ENCODE results near the gene MRGPRG.

The MRGPRG gene

DNA sequence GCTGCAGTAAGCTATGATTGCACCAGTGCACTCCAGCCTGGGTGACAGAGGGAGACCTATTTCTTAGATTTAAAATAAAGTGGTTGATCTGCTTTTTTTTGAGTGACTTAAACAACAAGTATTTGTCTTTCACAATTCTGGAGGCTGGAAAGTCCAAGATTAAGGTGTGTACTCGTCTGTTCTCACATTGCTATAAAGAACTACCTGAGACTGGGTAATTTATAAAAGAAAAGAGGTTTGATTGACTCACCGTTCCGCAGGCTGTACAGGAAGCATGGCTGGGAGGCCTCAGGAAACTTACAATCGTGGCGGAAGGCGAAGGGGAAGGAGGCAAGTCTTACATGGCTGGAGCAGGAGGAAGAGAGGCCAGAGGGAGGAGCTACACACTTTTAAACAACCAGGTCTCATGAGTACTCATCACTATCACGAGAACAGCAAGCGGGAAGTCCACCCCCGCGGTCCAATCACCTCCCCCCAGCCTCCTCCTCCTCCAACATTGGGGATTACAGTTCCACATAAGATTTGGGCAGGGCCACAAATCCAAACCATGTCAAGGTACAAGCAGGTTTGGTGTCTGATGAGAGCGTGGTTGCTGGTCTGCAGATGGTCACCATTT is 33.8 kb downstream of the MRGPRG start:
- TF ChIP-seq TAF1 (IDR thresholded peaks at IDR 0.05; ENCODE audit: borderline replicate concordance, low read depth, low read length): no peak
- no peak for TF ChIP-seq POLR2A (IDR thresholded peaks at IDR 0.05; ENCODE audit: low read depth, low read length)
- TF ChIP-seq POLR2AphosphoS5 (IDR thresholded peaks at IDR 0.05; ENCODE audit: low read depth, low read length): no peak
- DNase-seq (ENCODE audit: insufficient read length): no peak
- no peak for FAIRE-seq

DNA sequence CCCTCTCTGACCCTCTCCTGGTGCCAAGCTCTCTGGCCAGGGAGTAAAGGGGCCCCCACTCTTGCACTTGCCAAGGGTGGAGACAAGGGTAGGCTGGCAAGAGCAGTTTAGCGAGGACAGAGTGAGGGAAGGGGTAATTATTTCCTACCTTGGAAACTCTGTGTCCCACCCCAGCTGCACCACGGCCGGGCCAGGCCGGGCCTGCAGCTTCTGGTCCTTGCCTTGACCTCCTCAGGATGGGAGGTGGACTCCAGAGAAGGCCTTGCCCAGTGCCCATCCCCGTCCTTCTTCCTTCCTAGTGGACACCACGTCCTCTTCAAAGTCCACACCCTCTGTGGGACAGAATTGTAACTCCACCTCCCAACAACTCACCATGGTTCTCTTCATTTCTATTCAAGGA is 35.1 kb downstream of the MRGPRG start:
- DNase-seq (ENCODE audit: insufficient read length) (no peak), FAIRE-seq (no peak)
- no peak for TF ChIP-seq POLR2A (IDR thresholded peaks at IDR 0.05; ENCODE audit: low read depth, low read length)
- no peak for TF ChIP-seq POLR2AphosphoS5 (IDR thresholded peaks at IDR 0.05; ENCODE audit: low read depth, low read length)
- TF ChIP-seq TAF1 (IDR thresholded peaks at IDR 0.05; ENCODE audit: borderline replicate concordance, low read depth, low read length): no peak

DNA sequence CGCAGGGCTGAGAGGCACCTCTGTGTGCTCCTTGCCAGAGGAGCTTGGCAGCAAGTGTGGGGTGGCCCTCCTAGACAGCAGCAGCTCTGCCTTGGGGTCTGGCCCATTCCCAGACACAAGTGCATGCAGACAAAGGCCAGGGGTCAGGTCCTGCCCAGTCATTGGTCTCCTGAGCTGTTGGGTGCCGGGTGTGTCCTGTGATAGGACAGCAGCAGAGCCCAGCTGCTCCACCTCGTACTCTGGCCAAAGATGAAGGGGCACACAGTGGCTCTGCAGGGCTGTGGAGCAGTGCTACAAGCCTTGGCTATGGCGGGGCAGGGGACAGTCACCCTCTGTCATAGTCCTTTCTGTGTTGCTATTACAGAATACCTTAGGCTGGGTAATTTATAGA is 36.2 kb downstream of the MRGPRG start:
- FAIRE-seq: no peak
- TF ChIP-seq POLR2A (IDR thresholded peaks at IDR 0.05; ENCODE audit: low read depth, low read length): no peak
- no peak for TF ChIP-seq POLR2AphosphoS5 (IDR thresholded peaks at IDR 0.05; ENCODE audit: low read depth, low read length)
- TF ChIP-seq TAF1 (IDR thresholded peaks at IDR 0.05; ENCODE audit: borderline replicate concordance, low read depth, low read length): no peak

DNA sequence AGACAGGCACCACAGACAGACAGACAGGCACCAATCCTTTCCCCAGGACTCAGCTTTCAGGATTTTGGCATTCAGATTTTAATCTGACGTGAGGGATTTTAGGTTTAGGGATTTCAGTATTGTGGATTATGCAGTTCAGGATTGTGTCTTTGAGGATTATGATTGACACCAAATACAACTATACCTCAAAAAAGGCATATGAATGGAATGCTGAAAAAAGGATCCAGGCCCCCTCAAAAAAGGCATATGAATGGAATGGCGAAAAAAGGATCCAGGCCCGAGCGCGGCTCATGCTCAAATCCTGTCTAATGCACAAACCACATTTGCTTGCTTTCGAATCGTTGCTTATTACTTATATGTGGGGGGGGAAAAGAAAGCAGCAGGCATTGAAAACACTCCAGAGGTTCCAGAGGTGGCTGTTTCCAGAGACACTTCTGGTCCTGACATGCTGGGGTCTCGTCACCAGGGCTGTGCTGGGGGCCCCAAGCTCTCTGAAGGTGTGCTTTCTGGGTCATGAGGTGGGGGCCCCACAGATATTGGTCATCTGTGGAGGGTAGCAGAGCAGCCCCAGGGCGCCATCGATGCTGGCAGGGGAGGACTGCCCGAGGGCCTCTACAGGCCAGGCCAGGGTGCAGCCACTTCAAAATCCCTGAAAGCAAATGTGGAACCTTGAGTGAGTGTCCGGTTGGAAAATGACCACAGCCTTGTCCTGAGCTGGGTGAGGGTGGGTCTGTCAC is 36.7 kb downstream of the MRGPRG start:
- DNase-seq (ENCODE audit: insufficient read length) (no peak), FAIRE-seq (peak; percentile 30)
- TF ChIP-seq POLR2AphosphoS5 (IDR thresholded peaks at IDR 0.05; ENCODE audit: low read depth, low read length) (no peak), TAF1 (IDR thresholded peaks at IDR 0.05; ENCODE audit: borderline replicate concordance, low read depth, low read length) (no peak), POLR2A (IDR thresholded peaks at IDR 0.05; ENCODE audit: low read depth, low read length) (no peak)

More for the DNA sequence above, 36.2 kb downstream of the MRGPRG start:
- no peak for DNase-seq (ENCODE audit: insufficient read length)

DNA sequence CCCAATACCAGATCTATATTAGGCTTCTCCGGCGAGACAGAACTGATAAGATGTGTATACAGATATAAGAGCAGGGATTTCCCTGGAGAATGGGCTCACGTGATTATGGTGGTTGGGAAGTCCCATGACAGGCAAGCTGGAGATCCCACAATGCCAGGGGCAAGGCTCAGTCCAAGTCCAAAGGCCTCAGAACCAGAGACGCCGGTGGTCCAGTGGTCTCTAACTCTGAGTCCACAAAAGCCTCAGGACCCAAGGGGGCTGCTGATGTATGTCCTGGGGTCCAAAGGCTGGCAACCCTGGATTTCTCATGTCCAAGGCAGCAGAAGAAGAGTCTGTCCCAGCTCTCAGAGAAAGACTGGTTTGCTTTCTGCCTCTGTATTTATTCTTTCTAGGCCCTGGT is 37.7 kb downstream of the MRGPRG start:
- DNase-seq (ENCODE audit: insufficient read length) (no peak), FAIRE-seq (no peak)
- TF ChIP-seq TAF1 (IDR thresholded peaks at IDR 0.05; ENCODE audit: borderline replicate concordance, low read depth, low read length) (no peak), POLR2A (IDR thresholded peaks at IDR 0.05; ENCODE audit: low read depth, low read length) (no peak), POLR2AphosphoS5 (IDR thresholded peaks at IDR 0.05; ENCODE audit: low read depth, low read length) (no peak)

DNA sequence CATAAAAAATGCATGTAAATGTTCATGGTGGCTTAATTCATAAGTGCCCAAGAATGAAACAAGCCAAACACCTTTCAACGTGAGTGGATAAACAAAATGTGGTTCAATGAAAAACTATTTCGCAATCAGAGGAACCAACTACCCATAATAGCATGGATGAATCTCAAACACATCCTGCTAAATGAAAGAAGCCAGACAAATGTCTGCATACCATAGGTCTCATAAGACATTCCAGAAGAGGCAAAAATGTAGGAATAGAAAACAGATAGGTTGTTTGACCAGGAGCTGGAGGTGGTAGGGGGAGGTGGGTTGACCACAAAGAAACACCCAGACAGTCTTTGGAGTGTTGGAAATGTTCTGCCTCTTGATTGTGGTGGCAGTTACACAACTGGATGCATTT is 40.3 kb downstream of the MRGPRG start:
- DNase-seq (ENCODE audit: insufficient read length) (no peak), FAIRE-seq (no peak)
- TF ChIP-seq TAF1 (IDR thresholded peaks at IDR 0.05; ENCODE audit: borderline replicate concordance, low read depth, low read length) (no peak), POLR2A (IDR thresholded peaks at IDR 0.05; ENCODE audit: low read depth, low read length) (no peak)

DNA sequence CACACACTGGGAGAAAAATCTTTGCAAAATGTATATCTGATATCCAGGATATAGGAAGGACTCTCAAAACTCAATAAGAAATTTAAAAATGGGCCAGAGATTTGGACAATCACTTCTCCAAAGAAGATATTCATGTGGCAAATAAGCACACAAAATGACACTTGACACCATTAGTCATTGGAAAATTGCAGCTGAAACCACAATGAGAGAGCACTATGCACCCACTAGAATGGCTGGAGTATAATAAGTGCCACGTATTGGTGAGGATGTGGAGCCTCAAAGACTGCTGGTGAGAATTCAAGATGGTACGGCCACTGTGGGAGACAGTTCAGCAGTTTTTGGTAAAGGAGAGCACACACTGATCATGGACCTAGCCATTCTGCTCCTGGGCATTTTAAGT is 40.7 kb downstream of the MRGPRG start:
- FAIRE-seq: no peak
- no peak for TF ChIP-seq TAF1 (IDR thresholded peaks at IDR 0.05; ENCODE audit: borderline replicate concordance, low read depth, low read length)
- TF ChIP-seq POLR2A (IDR thresholded peaks at IDR 0.05; ENCODE audit: low read depth, low read length): no peak
- TF ChIP-seq POLR2AphosphoS5 (IDR thresholded peaks at IDR 0.05; ENCODE audit: low read depth, low read length): no peak

DNA sequence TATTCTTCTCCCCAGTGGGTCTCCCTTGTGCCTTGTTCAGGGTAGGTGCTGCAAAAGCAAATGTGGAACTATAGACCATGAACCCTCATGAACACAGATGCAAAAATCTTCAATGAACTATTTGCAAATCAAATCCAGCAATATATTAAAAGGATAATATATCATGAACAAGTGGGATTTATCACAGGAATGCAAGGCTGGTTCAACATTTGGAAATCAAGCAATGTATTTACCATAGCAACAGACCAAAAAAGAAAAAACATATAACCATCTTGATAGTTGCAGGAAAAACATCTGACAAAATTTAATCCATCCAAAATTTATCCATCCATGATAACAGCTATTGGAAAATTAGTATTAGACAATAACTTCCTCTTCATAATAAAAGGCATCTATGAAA is 42.1 kb downstream of the MRGPRG start:
- DNase-seq (ENCODE audit: insufficient read length) (no peak), FAIRE-seq (no peak)
- TF ChIP-seq TAF1 (IDR thresholded peaks at IDR 0.05; ENCODE audit: borderline replicate concordance, low read depth, low read length) (no peak), POLR2AphosphoS5 (IDR thresholded peaks at IDR 0.05; ENCODE audit: low read depth, low read length) (no peak), POLR2A (IDR thresholded peaks at IDR 0.05; ENCODE audit: low read depth, low read length) (no peak)

More for the DNA sequence above, 40.7 kb downstream of the MRGPRG start:
- DNase-seq (ENCODE audit: insufficient read length): no peak

DNA sequence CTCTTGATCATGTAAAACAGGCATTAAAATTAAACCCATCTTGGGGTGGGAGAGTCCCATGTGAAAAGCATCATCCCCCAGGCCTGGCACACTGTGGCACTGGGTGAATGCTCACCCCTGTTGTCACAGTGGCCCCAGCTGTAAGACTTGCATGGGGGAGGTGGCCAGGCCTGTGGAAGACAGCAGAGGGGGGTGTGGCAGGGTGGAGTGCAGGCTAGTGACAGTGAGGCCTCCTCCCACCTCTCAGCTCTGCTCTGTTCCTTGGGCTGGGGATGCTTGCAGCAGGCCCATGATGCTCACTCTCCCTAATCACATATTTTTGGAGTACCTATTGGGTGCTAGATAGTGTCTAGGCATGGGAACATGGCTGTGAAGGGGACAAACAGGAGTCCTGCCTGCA is 43.4 kb downstream of the MRGPRG start:
- FAIRE-seq: no peak
- DNase-seq (ENCODE audit: insufficient read length): no peak
- TF ChIP-seq TAF1 (IDR thresholded peaks at IDR 0.05; ENCODE audit: borderline replicate concordance, low read depth, low read length) (no peak), POLR2A (IDR thresholded peaks at IDR 0.05; ENCODE audit: low read depth, low read length) (no peak), POLR2AphosphoS5 (IDR thresholded peaks at IDR 0.05; ENCODE audit: low read depth, low read length) (no peak)

DNA sequence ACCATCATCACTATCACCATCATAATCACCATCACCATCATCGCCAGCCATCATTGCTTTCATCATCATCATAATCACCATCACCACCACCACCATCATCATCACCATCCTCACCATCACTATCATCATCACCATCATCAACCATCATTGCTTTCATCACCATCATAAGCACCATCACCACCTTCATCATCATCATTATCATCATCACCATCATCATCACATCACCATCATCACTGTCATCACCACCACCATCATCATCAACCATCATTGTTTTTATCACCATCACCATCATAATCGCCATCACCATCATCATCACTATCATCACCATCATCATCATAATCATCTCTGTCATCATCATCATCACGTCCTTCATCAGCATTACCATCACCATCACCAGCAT is 44.2 kb downstream of the MRGPRG start:
- DNase-seq (ENCODE audit: insufficient read length) (no peak), FAIRE-seq (no peak)
- no peak for TF ChIP-seq TAF1 (IDR thresholded peaks at IDR 0.05; ENCODE audit: borderline replicate concordance, low read depth, low read length)
- no peak for TF ChIP-seq POLR2AphosphoS5 (IDR thresholded peaks at IDR 0.05; ENCODE audit: low read depth, low read length)
- TF ChIP-seq POLR2A (IDR thresholded peaks at IDR 0.05; ENCODE audit: low read depth, low read length): no peak

DNA sequence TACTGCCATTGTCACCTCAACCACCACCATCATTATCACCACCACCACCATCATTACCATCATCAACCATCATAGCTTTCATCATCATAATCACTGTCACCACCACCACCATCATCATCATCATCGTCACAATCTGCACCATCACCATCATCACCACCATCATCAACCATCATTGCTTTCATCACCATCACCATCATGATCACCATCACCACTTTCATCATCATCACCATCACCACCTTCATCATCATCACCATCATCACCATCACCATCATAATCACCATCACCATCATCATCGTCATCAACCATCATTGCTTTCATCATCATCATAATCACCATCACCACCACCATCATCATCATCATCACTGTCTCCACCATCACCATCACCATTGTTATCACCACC is 44.8 kb downstream of the MRGPRG start:
- FAIRE-seq (no peak), DNase-seq (ENCODE audit: insufficient read length) (no peak)
- TF ChIP-seq POLR2AphosphoS5 (IDR thresholded peaks at IDR 0.05; ENCODE audit: low read depth, low read length): no peak

DNA sequence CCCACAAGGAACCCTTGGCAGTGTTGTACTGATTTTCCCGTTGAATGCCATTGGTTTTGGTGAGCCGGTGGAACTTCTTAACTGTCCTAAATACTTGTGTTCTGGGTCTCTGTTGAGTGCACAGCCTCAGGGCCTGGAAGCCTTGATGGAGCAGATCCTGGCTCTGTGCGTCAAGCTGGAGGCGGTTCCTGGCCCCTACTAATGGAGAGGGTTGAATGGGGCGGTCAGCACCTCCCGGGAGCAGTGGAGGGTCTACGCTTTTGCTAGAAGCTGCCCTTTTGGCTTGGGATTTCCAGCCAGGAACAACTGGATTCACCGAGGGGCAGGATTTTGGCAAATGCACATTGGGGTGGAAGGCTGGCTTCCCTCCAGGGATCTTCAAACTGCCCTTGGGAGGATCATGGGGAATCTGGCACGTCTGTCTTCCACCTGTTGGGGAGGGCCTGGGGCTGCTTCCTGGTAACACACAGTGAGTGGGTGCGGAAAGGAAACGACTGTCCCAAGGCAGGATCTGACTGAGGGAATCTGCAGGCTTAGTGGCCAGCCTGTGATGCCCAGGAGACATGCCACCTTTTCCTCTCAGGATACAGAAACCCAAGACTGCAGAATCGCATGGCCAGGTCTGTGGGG is 46.6 kb downstream of the MRGPRG start:
- no peak for FAIRE-seq
- TF ChIP-seq TAF1 (IDR thresholded peaks at IDR 0.05; ENCODE audit: borderline replicate concordance, low read depth, low read length) (no peak), POLR2A (IDR thresholded peaks at IDR 0.05; ENCODE audit: low read depth, low read length) (no peak), POLR2AphosphoS5 (IDR thresholded peaks at IDR 0.05; ENCODE audit: low read depth, low read length) (no peak)
- no peak for DNase-seq (ENCODE audit: insufficient read length)
